ENCODE results near the gene CPZ. TPM values are rescaled to one million over a fixed set of nuclear protein-coding genes. Genes with fewer than 3 reads are reported as not detected.

CPZ gene
- total RNA-seq, 1 donor from 2014 or later: not detected

- ChIA-PET POLR2A (no interaction called here), CTCF (no interaction called here)
- TF ChIP-seq CTCF (IDR thresholded peaks at IDR 0.05): no peak
- intact Hi-C loops (cut with micrococcal nuclease): no loop called here
- ATAC-seq (ENCODE audit: low read depth) (no peak), DNase-seq (no peak)
- H3K27me3 Mint-ChIP-seq: peaks cover 13% of the 10 kb centered on the region
- no peak overlapping the region for H3K27ac Mint-ChIP-seq
- no peaks in the 10 kb centered on the region for H3K36me3 Mint-ChIP-seq (ENCODE audit: low read depth)
- no peaks in the 10 kb centered on the region for H3K9me3 Mint-ChIP-seq
- H3K4me3 Mint-ChIP-seq: no peak overlapping the region
- no peaks in the 10 kb centered on the region for H3K4me1 Mint-ChIP-seq
These were observed 11.3 kb upstream of the CPZ start for GRCh38 chr4:8581094-8581861.

- Mint-ChIP-seq H3K27ac (no peak overlapping the region), H3K36me3 (ENCODE audit: low read depth) (no peaks in the 10 kb centered on the region), H3K4me1 (no peaks in the 10 kb centered on the region), H3K9me3 (no peaks in the 10 kb centered on the region), H3K4me3 (no peak overlapping the region), H3K27me3 (peaks cover 14% of the 10 kb centered on the region)
- POLR2A ChIA-PET: no interaction called here
- ATAC-seq (ENCODE audit: low read depth) (no peak), DNase-seq (no peak)
- intact Hi-C loops (cut with micrococcal nuclease): no loop called here
- CTCF ChIA-PET: no interaction called here
- TF ChIP-seq CTCF (IDR thresholded peaks at IDR 0.05): no peak
These were observed 10.5 kb upstream of the CPZ start for GRCh38 chr4:8582016-8582415.

GRCh38 chr4:8582436-8582835 is 10.1 kb upstream of the CPZ start:
- no peak for ATAC-seq (ENCODE audit: low read depth)
- H3K36me3 Mint-ChIP-seq (ENCODE audit: low read depth): no peaks in the 10 kb centered on the region
- CTCF ChIA-PET: no interaction called here

GRCh38 chr4:8582941-8583654 is 9.5 kb upstream of the CPZ start:
- TF ChIP-seq CTCF (IDR thresholded peaks at IDR 0.05): no peak
- Mint-ChIP-seq H3K36me3 (ENCODE audit: low read depth) (no peaks in the 10 kb centered on the region), H3K4me3 (no peak overlapping the region), H3K27me3 (peaks cover 12% of the 10 kb centered on the region), H3K27ac (no peak overlapping the region), H3K9me3 (no peaks in the 10 kb centered on the region), H3K4me1 (no peaks in the 10 kb centered on the region)
- intact Hi-C loops (cut with micrococcal nuclease): no loop called here
- POLR2A ChIA-PET: no interaction called here
- ATAC-seq (ENCODE audit: low read depth) (no peak), DNase-seq (no peak)
- CTCF ChIA-PET: no interaction called here

More at GRCh38 chr4:8582436-8582835, 10.1 kb upstream of the CPZ start:
- no peak overlapping the region for H3K27ac Mint-ChIP-seq
- H3K27me3 Mint-ChIP-seq: peaks cover 15% of the 10 kb centered on the region
- intact Hi-C loops (cut with micrococcal nuclease): no loop called here
- no peaks in the 10 kb centered on the region for H3K9me3 Mint-ChIP-seq
- H3K4me3 Mint-ChIP-seq: no peak overlapping the region
- no peak for DNase-seq
- no peak for TF ChIP-seq CTCF (IDR thresholded peaks at IDR 0.05)
- H3K4me1 Mint-ChIP-seq: no peaks in the 10 kb centered on the region
- POLR2A ChIA-PET: no interaction called here

GRCh38 chr4:8583655-8584025 is 8.9 kb upstream of the CPZ start:
- Mint-ChIP-seq H3K4me1 (no peaks in the 10 kb centered on the region), H3K4me3 (no peak overlapping the region), H3K27me3 (peaks cover 14% of the 10 kb centered on the region), H3K27ac (no peak overlapping the region), H3K9me3 (no peaks in the 10 kb centered on the region), H3K36me3 (ENCODE audit: low read depth) (no peaks in the 10 kb centered on the region)
- CTCF ChIA-PET: no interaction called here
- no peak for TF ChIP-seq CTCF (IDR thresholded peaks at IDR 0.05)
- intact Hi-C loops (cut with micrococcal nuclease): no loop called here
- POLR2A ChIA-PET: no interaction called here
- ATAC-seq (ENCODE audit: low read depth) (no peak), DNase-seq (no peak)
